Activated CD4-positive, alpha-beta T cell treated with anti-CD3 and anti-CD28 coated beads, Interleukin-2, Interleukin-6, amounts not matched to agents 100 ng/mL and 50 ng/mL, durations not matched to agents 16 hours and 8 hours (primary cell): ENCODE results near the gene PRDM10.

ENCODE experiments used
- DNase-seq: peaks from one replicate; pipeline ENCODE4 v3.0.0-alpha.2; 2020

Gene PRDM10

GRCh38 chr11:130008326-130008725, 5.7 kb upstream of the PRDM10 start:
- no peak for DNase-seq

GRCh38 chr11:130006929-130007328, 4.3 kb upstream of the PRDM10 start:
- DNase-seq = no peak

GRCh38 chr11:130003717-130004001, 1.0 kb upstream of the PRDM10 start:
- no peak for DNase-seq

GRCh38 chr11:130002846-130003716, 446 bp upstream of the PRDM10 start:
- peak; percentile 94 for DNase-seq

- peak; percentile 43 for DNase-seq
Observed at GRCh38 chr11:130001461-130002351, 929 bp downstream of the PRDM10 start.

GRCh38 chr11:130000552-130001176, 2.0 kb downstream of the PRDM10 start:
- DNase-seq = no peak

- DNase-seq = no peak
Observed at GRCh38 chr11:129999407-129999806, 3.2 kb downstream of the PRDM10 start.

- DNase-seq = no peak
Observed at GRCh38 chr11:129998905-129999304, 3.7 kb downstream of the PRDM10 start.

- DNase-seq = no peak
Observed at GRCh38 chr11:129998107-129998506, 4.5 kb downstream of the PRDM10 start.

GRCh38 chr11:129997513-129997912, 5.1 kb downstream of the PRDM10 start:
- DNase-seq = no peak

GRCh38 chr11:129996113-129996870, 6.3 kb downstream of the PRDM10 start:
- DNase-seq = no peak

GRCh38 chr11:129995163-129995562, 7.5 kb downstream of the PRDM10 start:
- DNase-seq = no peak

GRCh38 chr11:129992161-129992944, 10.3 kb downstream of the PRDM10 start:
- DNase-seq = peak; percentile 44

- no peak for DNase-seq
Observed at GRCh38 chr11:129989149-129989813, 13.4 kb downstream of the PRDM10 start.

GRCh38 chr11:129987950-129988349, 14.7 kb downstream of the PRDM10 start:
- no peak for DNase-seq

GRCh38 chr11:129985823-129986222, 16.8 kb downstream of the PRDM10 start:
- no peak for DNase-seq

- no peak for DNase-seq
Observed at GRCh38 chr11:129980086-129980485, 22.5 kb downstream of the PRDM10 start.

GRCh38 chr11:129979046-129979605, 23.5 kb downstream of the PRDM10 start:
- no peak for DNase-seq

- no peak for DNase-seq
Observed at GRCh38 chr11:129978447-129978846, 24.2 kb downstream of the PRDM10 start.

GRCh38 chr11:129976328-129976727, 26.3 kb downstream of the PRDM10 start:
- DNase-seq = no peak

GRCh38 chr11:129975543-129975942, 27.1 kb downstream of the PRDM10 start:
- DNase-seq = no peak
